Loucy (cell line): ENCODE data around the gene IHH.

Source experiments
- CTCF ChIP-seq: fragments of 200-600 bp; sonication (generic); conservative IDR thresholded peaks from 2 replicates; pipeline ENCODE4 v1.5.1; 2014; ENCODE audit warnings: mild to moderate bottlenecking, antibody characterized with exemption, low read length
- EZH2phosphoT487 ChIP-seq: fragments of 200-600 bp; IDR thresholded peaks from 2 replicates; pipeline ENCODE4 v1.6.1; 2018; ENCODE audit warnings: antibody characterized with exemption, mild to moderate bottlenecking, moderate library complexity, borderline replicate concordance

GRCh38 chr2:219017201-219017931 is 43.4 kb downstream of the IHH start:
- TF ChIP-seq CTCF: no peak
- no peak for TF ChIP-seq EZH2phosphoT487
